Endometrium (tissue), 2 donors: ENCODE data around the gene KCNH8.

Source experiments
- FAIRE-seq: peaks from 2 replicates; lab custom pipeline; 2012; peaks lifted over from hg19 to GRCh38; lab: Jason Lieb, UNC
- donor health status: control.
- donor health status: control.

The KCNH8 gene

GRCh38 chr3:19487386-19487785, 339.1 kb downstream of the KCNH8 start:
- no peak for FAIRE-seq

- FAIRE-seq = no peak
These were observed 340.6 kb downstream of the KCNH8 start for GRCh38 chr3:19488939-19489338.

GRCh38 chr3:19489936-19490335, 341.6 kb downstream of the KCNH8 start:
- no peak for FAIRE-seq

GRCh38 chr3:19506171-19506570, 357.9 kb downstream of the KCNH8 start:
- FAIRE-seq = no peak

- FAIRE-seq = no peak
These were observed 374.0 kb downstream of the KCNH8 start for GRCh38 chr3:19522305-19522704.

GRCh38 chr3:19526071-19526470, 377.8 kb downstream of the KCNH8 start:
- FAIRE-seq = no peak

- no peak for FAIRE-seq
These were observed 379.4 kb downstream of the KCNH8 start for GRCh38 chr3:19527746-19528145.

- FAIRE-seq = no peak
These were observed 383.1 kb downstream of the KCNH8 start for GRCh38 chr3:19531426-19531825.

GRCh38 chr3:19539518-19540392, 391.4 kb downstream of the KCNH8 start:
- FAIRE-seq = no peak

GRCh38 chr3:19540464-19540863, 392.2 kb downstream of the KCNH8 start:
- no peak for FAIRE-seq

GRCh38 chr3:19541284-19541683, 393.0 kb downstream of the KCNH8 start:
- FAIRE-seq = no peak

- no peak for FAIRE-seq
These were observed 395.0 kb downstream of the KCNH8 start for GRCh38 chr3:19543212-19543841.

- FAIRE-seq = no peak
These were observed 399.6 kb downstream of the KCNH8 start for GRCh38 chr3:19547665-19548464.

- FAIRE-seq = no peak
These were observed 411.6 kb downstream of the KCNH8 start for GRCh38 chr3:19559724-19560442.

- FAIRE-seq = no peak
These were observed 425.3 kb downstream of the KCNH8 start for GRCh38 chr3:19573644-19574043.

- FAIRE-seq = no peak
These were observed 426.0 kb downstream of the KCNH8 start for GRCh38 chr3:19574268-19574667.

- no peak for FAIRE-seq
These were observed 428.0 kb downstream of the KCNH8 start for GRCh38 chr3:19576343-19576742.
